Femur (tissue), 1 donor: ENCODE results near the gene RHPN2.
"Not testable (repeated sequence)": the region's sequence is repeated elsewhere in the genome, so short reads cannot be mapped to it uniquely, and the experiment has no call there.

ENCODE experiments used
- DNase-seq: peaks from one replicate; pipeline ENCODE4 v3.0.0-alpha.2; 2017

Gene RHPN2

GRCh38 chr19:33063753-33064457, 783 bp downstream of the RHPN2 start:
- DNase-seq: no peak

- DNase-seq: peak; percentile 35
These were observed 1.3 kb downstream of the RHPN2 start for GRCh38 chr19:33063356-33063752.

DNA sequence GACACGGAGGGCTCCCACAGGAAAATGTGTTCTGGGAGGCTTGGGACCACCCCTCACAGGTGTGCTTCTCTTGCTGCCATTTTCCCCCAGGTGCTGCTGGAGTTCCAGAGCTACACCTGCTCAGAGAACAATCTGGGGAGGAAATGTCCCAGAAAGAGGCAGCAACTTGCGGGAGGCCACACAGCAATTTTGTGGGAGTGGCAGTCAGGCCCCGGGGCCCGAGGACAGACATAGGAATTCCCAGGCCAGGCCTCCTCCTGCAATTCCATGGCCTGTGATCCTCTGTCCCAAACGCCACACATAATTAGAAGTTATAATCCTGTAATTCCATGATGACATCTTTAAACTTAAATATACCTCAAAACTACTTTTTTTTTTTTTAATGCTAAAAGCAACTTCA, 1.8 kb downstream of the RHPN2 start:
- DNase-seq: no peak

- DNase-seq: no peak
These were observed 4.1 kb downstream of the RHPN2 start for GRCh38 chr19:33060586-33060985.

DNA sequence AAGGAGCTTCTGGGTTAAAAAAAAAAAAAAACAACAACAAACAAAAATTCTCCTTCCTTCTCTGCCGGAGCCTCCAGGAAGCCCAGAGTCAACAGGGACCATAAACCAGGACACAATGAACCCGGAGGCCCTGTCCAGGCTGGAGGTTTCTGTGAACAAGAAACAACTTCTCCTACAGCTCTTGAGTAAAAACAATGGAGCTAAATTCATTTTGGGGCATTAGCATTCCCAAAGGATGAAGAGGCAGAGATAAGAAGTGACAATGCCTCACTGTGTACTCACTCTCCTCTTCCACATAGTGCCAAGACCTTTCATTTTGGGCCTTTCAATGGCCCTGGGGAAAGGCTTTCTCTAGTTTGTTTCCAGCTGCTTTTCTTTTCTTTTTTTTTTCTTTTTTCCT, 9.0 kb downstream of the RHPN2 start:
- DNase-seq: no peak

GRCh38 chr19:33054623-33055022, 10.1 kb downstream of the RHPN2 start:
- no peak for DNase-seq

GRCh38 chr19:33052352-33052972, 12.2 kb downstream of the RHPN2 start:
- no peak for DNase-seq

DNA sequence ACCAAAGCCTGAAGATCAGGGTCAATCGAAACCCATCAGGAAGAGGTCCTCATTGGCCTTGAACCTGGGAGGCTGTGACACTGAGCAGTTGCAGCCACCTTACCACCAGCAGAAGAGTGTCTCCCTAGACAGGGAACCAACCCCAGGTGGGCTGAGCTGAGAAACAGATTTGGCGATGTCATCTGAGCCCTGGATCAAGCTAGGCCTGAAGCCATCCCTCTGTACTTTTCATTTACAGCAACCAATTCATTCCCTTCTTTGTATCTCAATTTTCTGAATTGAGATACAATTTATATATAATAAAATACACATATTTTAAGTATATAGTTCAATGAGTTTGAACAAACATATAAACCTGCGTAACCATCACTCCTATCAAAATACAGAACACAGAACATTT, 14.6 kb downstream of the RHPN2 start:
- no peak for DNase-seq

GRCh38 chr19:33048806-33049676, 15.6 kb downstream of the RHPN2 start:
- DNase-seq: no peak

- no peak for DNase-seq
These were observed 17.3 kb downstream of the RHPN2 start for GRCh38 chr19:33047422-33047821.

GRCh38 chr19:33041828-33042160, 22.9 kb downstream of the RHPN2 start:
- not testable (repeated sequence) for DNase-seq

DNA sequence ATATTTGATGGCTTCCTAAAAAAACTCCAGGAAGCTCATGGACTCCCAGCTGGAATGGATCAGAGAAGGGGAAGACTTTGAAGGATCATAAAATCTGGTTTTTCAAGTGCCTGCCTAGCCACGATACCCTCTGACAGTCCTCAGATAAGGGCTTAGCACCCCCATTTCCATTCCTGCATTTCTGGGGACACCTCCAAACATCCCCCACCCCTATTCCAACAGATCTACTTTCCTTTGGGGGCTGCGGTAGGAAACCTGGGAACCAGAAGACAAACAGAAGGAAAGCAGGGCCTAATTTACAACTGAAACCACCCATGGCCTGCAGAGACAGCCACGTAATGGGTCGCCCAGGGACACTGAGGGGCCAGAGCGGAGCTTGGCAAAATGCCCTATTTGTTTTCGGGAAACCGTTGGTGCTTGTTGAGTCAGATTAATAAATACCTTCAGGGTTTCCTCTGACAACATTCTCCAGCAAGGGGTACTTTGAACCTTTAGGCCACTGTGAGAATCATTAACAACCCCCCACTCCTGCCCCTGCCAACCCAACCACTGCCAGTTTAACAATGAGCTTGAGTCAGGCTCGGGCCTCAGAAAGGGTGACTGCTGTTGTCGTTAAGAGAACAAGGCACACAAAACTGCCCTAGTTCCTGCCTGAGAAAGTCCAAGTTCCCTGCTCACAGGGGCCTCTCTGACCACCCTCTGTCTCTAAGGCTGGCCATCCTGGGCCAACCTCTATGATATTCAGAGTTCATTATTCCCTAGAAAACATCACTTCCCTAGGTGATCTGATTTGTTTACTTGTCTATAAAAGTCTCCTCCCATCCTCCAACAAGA, 23.5 kb downstream of the RHPN2 start:
- no peak for DNase-seq

DNA sequence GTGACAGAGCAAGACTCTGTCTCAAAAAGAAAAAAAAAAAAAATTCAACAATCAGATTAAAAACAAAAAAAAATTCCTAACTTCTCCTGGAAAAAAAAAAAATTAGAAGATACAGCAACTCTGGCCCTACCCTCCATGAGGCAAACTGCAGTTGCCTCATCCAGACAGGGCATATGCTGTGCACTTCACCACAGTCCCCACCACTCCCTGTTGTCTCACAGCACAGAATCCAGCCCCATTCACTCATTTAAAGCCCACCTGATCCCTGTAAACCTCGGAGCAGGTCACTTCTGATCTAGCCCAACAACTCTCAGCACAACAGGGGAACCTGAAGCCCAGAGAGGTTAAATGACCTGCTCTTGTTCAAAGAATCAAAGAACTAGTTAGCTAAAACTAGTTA, 24.9 kb downstream of the RHPN2 start:
- DNase-seq: no peak

DNA sequence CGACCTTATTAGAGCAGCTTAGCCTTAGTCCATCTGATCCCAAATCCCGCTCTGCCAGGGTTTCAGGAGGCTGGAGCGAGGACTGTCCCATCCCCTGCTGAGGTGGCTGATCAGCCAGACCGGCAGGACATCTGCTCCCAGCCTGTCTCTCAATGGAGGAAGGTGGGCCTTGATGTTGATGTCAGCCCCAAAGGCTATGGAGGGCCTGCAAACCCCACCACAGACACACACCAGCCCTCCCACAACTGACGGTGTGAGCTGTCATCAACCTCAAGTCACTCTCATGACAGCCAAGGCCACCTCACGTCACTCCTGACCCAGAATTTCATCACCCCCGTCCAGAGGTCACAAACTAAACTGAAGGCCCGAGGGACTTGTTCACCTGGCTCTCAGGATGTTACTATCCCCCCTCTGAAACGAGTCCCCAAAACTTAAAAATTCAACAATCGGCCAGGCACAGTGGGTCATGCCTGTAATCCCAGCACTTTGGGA, 25.5 kb downstream of the RHPN2 start:
- no peak for DNase-seq

GRCh38 chr19:33037168-33038025, 27.3 kb downstream of the RHPN2 start:
- DNase-seq: not testable (repeated sequence)

DNA sequence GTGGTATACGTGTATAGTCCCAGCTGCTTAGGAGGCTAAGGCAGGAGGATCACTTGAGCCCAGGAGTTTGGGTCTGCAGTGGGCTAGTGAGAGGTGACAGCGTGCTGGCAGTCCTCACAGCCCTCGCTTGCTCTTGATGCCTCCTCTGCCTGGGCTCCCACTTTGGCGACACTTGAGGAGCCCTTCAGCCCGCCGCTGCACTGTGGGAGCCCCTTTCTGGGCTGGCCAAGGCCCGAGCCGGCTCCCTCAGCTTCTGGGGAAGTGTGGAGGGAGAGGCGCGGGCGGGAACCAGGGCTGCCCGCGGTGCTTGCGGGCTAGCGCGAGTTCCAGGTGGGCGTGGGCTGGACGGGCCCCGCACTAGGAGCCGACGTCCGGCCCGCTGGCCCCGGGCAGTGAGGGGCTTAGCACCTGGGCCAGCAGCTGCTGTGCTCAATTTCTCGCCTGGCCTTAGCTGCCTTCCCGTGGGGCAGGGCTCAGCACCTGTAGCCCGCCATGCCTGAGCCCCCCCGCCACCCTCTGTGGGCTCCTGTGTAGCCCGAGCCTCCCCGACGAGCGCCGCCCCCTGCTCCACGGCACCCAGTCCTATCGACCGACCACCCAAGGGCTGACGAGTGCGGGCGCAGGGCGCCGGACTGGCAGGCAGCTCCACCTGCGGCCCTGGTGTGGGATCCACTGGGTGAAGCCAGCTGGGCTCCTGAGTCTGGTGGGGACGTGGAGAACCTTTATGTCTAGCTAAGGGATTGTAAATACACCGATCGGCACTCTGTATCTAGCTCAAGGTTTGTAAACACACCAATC, 28.1 kb downstream of the RHPN2 start:
- not testable (repeated sequence) for DNase-seq

DNA sequence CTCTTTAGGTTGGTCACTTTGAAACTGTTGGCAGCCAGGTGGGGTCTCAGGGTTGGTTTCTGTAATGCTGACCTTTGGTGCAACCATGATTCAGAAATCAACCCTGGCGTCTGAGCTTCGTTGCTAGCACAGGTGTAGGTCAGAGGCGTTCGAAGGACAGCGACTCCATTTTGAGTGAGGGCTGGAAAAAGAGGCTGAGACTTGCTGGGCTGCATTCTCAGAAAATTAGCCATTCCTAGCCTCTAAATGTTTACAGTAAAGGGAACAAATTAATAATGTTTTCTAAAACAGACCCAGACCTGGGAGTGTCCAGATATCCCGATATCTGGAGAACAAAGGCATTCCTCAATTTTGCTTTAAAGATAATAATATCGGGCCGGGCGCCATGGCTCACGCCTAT, 29.2 kb downstream of the RHPN2 start:
- DNase-seq: no peak

DNA sequence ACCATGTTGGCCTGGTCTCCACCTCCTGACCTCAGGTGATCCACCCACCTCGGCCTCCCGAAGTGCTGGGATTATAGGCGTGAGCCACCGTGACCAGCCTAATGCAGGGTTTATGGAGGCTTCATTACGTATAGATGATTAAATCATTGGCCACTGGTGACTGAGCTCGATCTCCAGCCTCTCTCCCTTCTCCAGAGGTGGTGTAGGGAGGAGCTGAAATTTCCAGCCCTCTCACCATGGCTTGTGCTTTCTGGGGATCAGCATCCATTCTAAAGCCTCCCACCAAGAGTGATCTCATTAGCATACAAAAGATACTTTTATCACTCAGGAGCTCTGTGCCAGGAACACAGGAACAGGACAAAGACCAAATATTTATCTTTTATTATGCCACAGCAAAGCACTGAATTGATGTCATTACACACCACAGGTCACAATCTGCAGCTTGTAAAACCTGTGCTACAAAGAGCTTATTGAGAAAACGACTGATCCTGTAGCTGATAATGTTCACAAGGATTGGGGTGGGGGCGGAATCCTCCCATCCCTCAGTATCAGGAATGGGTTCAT, 32.4 kb downstream of the RHPN2 start:
- DNase-seq: no peak

GRCh38 chr19:33029746-33030303, 34.9 kb downstream of the RHPN2 start:
- no peak for DNase-seq

GRCh38 chr19:33026602-33027001, 38.1 kb downstream of the RHPN2 start:
- DNase-seq: not testable (repeated sequence)
